HL-60 (cell line): ENCODE data around the gene CHAF1A.

Experiments
- GABPA ChIP-seq: IDR thresholded peaks from 2 replicates; pipeline ENCODE4 v1.6.1; 2012; ENCODE audit warnings: low read depth
- POLR2AphosphoS5 ChIP-seq: IDR thresholded peaks from 2 replicates; pipeline ENCODE4 v1.6.1; 2012; ENCODE audit warnings: low read depth
- SPI1 ChIP-seq: IDR thresholded peaks from 2 replicates; pipeline ENCODE4 v1.6.1; 2012; ENCODE audit warnings: low read depth, mild to moderate bottlenecking, borderline replicate concordance
- TF ChIP-seq, protein P1 (sequence below): IDR thresholded peaks from one replicate; pipeline ENCODE4 v1.5.1; 2011; ENCODE audit warnings: low read length, control low read depth, inconsistent platforms; ENCODE audit not compliant: insufficient read depth
- TF ChIP-seq, protein P2 (sequence below): IDR thresholded peaks from 2 replicates; pipeline ENCODE4 v1.6.1; 2012; ENCODE audit warnings: low read depth; ENCODE audit not compliant: insufficient replicate concordance

DNA sequence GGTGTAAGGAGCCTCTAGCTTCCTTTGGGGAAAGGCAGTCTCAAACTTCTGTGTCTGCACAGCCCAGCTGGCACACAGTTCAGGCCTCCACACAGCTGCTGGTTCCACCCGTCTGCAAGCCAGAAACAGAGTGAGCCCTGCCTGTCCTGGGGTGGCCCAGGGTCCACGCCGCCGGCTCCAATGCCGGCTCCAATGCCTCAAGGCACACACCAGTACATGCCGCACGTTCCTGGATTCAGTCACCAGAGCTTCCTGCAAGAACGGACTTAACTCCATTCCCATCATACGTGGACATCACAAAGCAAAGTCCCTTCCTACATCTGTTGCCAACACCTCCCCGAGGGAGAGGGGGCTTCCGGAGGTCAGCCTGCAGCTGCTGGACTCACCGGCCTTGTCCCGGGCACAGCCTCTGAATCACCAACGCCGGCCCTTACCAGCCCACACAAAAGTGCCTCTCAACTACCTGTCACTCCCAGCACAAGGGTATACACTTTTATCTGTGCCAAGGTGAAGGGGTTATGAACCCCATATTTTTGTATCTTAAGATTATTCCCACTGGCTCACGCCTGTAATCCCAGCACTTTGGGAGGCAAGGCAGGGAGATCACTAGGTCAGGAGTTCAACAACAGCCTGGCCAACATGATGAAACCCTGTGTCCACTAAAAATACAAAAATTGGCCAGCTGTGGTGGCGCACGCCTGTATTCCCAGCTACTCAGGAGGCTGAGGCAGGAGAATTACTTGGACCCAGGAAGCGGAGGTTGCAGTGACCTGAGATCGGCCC, 10.5 kb upstream of the CHAF1A start:
- TF ChIP-seq, protein P1, sequence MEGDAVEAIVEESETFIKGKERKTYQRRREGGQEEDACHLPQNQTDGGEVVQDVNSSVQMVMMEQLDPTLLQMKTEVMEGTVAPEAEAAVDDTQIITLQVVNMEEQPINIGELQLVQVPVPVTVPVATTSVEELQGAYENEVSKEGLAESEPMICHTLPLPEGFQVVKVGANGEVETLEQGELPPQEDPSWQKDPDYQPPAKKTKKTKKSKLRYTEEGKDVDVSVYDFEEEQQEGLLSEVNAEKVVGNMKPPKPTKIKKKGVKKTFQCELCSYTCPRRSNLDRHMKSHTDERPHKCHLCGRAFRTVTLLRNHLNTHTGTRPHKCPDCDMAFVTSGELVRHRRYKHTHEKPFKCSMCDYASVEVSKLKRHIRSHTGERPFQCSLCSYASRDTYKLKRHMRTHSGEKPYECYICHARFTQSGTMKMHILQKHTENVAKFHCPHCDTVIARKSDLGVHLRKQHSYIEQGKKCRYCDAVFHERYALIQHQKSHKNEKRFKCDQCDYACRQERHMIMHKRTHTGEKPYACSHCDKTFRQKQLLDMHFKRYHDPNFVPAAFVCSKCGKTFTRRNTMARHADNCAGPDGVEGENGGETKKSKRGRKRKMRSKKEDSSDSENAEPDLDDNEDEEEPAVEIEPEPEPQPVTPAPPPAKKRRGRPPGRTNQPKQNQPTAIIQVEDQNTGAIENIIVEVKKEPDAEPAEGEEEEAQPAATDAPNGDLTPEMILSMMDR, result no peak
- TF ChIP-seq POLR2AphosphoS5 (no peak), GABPA (no peak), SPI1 (no peak)
- TF ChIP-seq, protein P2, sequence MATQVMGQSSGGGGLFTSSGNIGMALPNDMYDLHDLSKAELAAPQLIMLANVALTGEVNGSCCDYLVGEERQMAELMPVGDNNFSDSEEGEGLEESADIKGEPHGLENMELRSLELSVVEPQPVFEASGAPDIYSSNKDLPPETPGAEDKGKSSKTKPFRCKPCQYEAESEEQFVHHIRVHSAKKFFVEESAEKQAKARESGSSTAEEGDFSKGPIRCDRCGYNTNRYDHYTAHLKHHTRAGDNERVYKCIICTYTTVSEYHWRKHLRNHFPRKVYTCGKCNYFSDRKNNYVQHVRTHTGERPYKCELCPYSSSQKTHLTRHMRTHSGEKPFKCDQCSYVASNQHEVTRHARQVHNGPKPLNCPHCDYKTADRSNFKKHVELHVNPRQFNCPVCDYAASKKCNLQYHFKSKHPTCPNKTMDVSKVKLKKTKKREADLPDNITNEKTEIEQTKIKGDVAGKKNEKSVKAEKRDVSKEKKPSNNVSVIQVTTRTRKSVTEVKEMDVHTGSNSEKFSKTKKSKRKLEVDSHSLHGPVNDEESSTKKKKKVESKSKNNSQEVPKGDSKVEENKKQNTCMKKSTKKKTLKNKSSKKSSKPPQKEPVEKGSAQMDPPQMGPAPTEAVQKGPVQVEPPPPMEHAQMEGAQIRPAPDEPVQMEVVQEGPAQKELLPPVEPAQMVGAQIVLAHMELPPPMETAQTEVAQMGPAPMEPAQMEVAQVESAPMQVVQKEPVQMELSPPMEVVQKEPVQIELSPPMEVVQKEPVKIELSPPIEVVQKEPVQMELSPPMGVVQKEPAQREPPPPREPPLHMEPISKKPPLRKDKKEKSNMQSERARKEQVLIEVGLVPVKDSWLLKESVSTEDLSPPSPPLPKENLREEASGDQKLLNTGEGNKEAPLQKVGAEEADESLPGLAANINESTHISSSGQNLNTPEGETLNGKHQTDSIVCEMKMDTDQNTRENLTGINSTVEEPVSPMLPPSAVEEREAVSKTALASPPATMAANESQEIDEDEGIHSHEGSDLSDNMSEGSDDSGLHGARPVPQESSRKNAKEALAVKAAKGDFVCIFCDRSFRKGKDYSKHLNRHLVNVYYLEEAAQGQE, result no peak
